SK-N-SH treated with all-trans-retinoic acid at 6 μM for 48 hours (cell line): ENCODE measurements around the gene SPAG5.

Experiments
- ATAC-seq: fragments of 200-7000 bp; cut with Tn5 transposase; 3 replicates; pipeline ENCODE4 v1.9.1; 2020; ENCODE audit warnings: mild to moderate bottlenecking, moderate library complexity
- ARNTL ChIP-seq: fragments of 450-650 bp; formaldehyde crosslinking; IDR thresholded peaks from 2 replicates; pipeline ENCODE4 v1.5.0; 2020; ENCODE audit warnings: low read depth, mild to moderate bottlenecking, moderate library complexity, borderline replicate concordance
- BACH2 ChIP-seq: fragments of 250-450 bp; sonication (Bioruptor Pico); IDR thresholded peaks from 2 replicates; pipeline ENCODE4 v1.9.0; 2021; ENCODE audit warnings: mild to moderate bottlenecking, borderline replicate concordance
- CSDC2 ChIP-seq: fragments of 250-450 bp; sonication (Bioruptor Pico); IDR thresholded peaks from 2 replicates; pipeline ENCODE4 v1.5.0; 2020; ENCODE audit warnings: mild to moderate bottlenecking, moderate library complexity
- GLIS3 ChIP-seq: fragments of 250-450 bp; sonication (Bioruptor Pico); IDR thresholded peaks from 2 replicates; pipeline ENCODE4 v1.5.0; 2020; ENCODE audit warnings: mild to moderate bottlenecking, moderate library complexity
- ISL1 ChIP-seq: fragments of 250-450 bp; sonication (Bioruptor Pico); IDR thresholded peaks from 2 replicates; pipeline ENCODE4 v2.1.2; 2022; ENCODE audit warnings: mild to moderate bottlenecking, moderate library complexity
- PPARA ChIP-seq: fragments of 250-450 bp; sonication (Bioruptor Pico); IDR thresholded peaks from 2 replicates; pipeline ENCODE4 v1.5.0; 2020; ENCODE audit warnings: mild to moderate bottlenecking, borderline replicate concordance
- RARB ChIP-seq: fragments of 250-450 bp; sonication (Bioruptor Pico); IDR thresholded peaks from 2 replicates; pipeline ENCODE4 v1.8.0; 2021; ENCODE audit warnings: mild to moderate bottlenecking, moderate library complexity
- SNAI2 ChIP-seq: fragments of 250-450 bp; sonication (Bioruptor Pico); IDR thresholded peaks from 2 replicates; pipeline ENCODE4 v1.5.0; 2020; ENCODE audit warnings: mild to moderate bottlenecking, moderate library complexity
- TCF4 ChIP-seq: fragments of 250-450 bp; sonication (Bioruptor Pico); IDR thresholded peaks from 2 replicates; pipeline ENCODE4 v1.8.0; 2021; ENCODE audit warnings: mild to moderate bottlenecking, moderate library complexity, borderline replicate concordance
- TOX ChIP-seq: fragments of 250-450 bp; sonication (Bioruptor Pico); IDR thresholded peaks from 2 replicates; pipeline ENCODE4 v1.8.0; 2021; ENCODE audit warnings: mild to moderate bottlenecking, moderate library complexity, borderline replicate concordance
- ZC3H10 ChIP-seq: fragments of 250-450 bp; sonication (Bioruptor Pico); IDR thresholded peaks from 2 replicates; pipeline ENCODE4 v1.5.1; 2021; ENCODE audit warnings: mild to moderate bottlenecking, moderate library complexity
- ZFP3 ChIP-seq: fragments of 250-450 bp; sonication (Bioruptor Pico); IDR thresholded peaks from 2 replicates; pipeline ENCODE4 v1.5.0; 2020; ENCODE audit warnings: mild to moderate bottlenecking, moderate library complexity
- ZFP30 ChIP-seq: fragments of 450-650 bp; formaldehyde crosslinking; IDR thresholded peaks from 2 replicates; pipeline ENCODE4 v1.5.0; 2022; ENCODE audit warnings: mild to moderate bottlenecking, moderate library complexity
- ZNF565 ChIP-seq: fragments of 450-650 bp; formaldehyde crosslinking; conservative IDR thresholded peaks from 2 replicates; pipeline ENCODE4 v1.5.0; 2020; ENCODE audit warnings: low read depth, mild to moderate bottlenecking, moderate library complexity
- ZNF70 ChIP-seq: fragments of 450-650 bp; formaldehyde crosslinking; IDR thresholded peaks from 2 replicates; pipeline ENCODE4 v1.5.0; 2020; ENCODE audit warnings: mild to moderate bottlenecking, moderate library complexity
- ZNF8 ChIP-seq: fragments of 450-650 bp; formaldehyde crosslinking; IDR thresholded peaks from 2 replicates; pipeline ENCODE4 v1.5.0; 2020; ENCODE audit warnings: mild to moderate bottlenecking, moderate library complexity
- TF ChIP-seq, protein P1 (sequence below): fragments of 250-450 bp; sonication (Bioruptor Pico); IDR thresholded peaks from 2 replicates; pipeline ENCODE4 v1.8.0; 2021; ENCODE audit warnings: low read depth, mild to moderate bottlenecking, moderate library complexity, borderline replicate concordance
- TF ChIP-seq, protein P2 (sequence below): fragments of 250-450 bp; sonication (Bioruptor Pico); IDR thresholded peaks from 2 replicates; pipeline ENCODE4 v1.5.0; 2020; ENCODE audit warnings: mild to moderate bottlenecking, moderate library complexity
- TF ChIP-seq, protein P3 (sequence below): fragments of 250-450 bp; sonication (Bioruptor Pico); IDR thresholded peaks from 2 replicates; pipeline ENCODE4 v1.8.0; 2020; ENCODE audit warnings: mild to moderate bottlenecking, moderate library complexity, borderline replicate concordance
- TF ChIP-seq, protein P4 (sequence below): fragments of 250-450 bp; sonication (Bioruptor Pico); IDR thresholded peaks from 2 replicates; pipeline ENCODE4 v1.5.1; 2020; ENCODE audit warnings: low read depth, mild to moderate bottlenecking, moderate library complexity
- TF ChIP-seq, protein P5 (sequence below): fragments of 250-450 bp; sonication (Bioruptor Pico); IDR thresholded peaks from 2 replicates; pipeline ENCODE4 v1.5.1; 2021; ENCODE audit warnings: mild to moderate bottlenecking, moderate library complexity

The SPAG5 gene

DNA sequence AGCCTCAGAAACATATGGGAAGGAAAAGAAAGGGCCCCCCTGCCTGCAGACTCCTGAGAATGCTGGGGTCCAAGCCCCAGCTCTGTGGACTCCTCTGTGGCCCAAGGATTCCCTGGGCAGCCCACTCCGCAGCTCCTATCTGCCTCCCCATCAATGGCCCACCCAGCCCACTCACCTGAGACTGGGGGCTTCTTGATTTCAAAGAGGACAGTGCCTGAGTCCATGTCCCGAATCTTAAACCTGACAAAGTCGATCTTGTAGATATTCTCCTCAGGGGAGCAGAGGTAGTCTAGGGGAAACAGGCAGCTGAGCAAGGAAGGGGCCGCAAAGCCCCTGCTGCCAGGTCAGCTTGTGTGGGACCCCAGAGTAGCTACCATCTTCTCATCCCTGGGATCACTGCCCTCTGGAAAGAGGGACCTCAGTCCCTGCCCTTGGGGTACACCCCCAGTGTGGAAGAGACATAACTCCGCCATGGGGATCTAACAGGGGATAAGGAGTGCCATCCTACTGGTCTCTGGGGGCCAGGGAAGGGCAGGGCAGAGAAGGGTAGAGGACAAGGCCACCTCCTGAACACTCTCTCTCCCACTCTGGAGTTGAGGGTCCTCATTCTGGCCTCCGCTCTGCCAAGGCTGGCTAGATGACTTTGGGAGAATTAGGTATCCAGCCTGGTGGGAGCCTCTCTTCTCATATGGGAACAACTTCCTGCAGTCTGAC, 50.3 kb downstream of the SPAG5 start:
- no peak for ATAC-seq

DNA sequence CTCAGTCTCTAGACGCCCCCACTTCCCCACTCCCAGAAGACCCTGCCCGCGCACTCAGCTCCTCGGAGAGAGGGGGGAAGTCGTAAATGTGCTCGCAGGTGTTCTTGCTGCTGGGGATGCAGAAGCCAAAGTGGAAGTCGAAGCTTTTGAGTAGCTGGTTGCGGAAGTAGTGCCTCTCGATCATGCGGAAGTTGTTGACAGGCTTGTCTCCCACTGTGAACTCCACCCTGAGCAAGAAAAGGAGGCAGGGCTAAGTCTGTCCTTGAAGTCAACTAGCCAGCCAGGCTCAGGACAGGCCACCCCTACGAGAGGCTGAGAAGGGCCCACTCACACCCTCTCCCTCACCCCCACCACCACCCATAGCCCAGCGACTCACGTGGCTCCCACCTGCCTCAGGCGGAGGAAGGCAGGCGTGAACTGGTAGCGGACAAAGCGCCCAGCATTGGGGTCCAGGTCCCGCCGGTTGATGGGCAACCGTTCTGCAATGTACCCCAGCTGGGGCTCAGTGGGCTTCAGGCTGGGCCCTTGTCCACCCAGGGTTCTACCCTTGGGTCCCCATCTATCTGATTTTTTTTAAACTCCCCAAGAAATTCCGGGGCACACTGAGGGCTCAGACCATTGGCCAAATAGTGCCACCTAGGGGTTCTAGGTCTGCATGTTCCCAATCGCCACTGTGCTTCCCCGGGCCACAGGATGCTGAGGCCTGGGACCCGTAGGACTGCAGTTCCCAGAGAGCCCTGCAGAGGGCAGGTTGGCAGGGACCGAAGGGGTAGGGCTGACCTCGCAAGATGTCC, 51.0 kb downstream of the SPAG5 start:
- ATAC-seq = peak; percentile 78
- TF ChIP-seq TOX (no peak), SNAI2 (CRISPR knock-in tag) (no peak), ZNF70 (CRISPR knock-in tag) (no peak), BACH2 (CRISPR knock-in tag) (no peak), PPARA (CRISPR knock-in tag) (no peak), RARB (CRISPR knock-in tag) (no peak), TCF4 (CRISPR knock-in tag) (no peak), ZFP30 (CRISPR knock-in tag) (no peak), GLIS3 (CRISPR knock-in tag) (no peak), CSDC2 (CRISPR knock-in tag) (no peak), ZFP3 (CRISPR knock-in tag) (no peak), ARNTL (CRISPR knock-in tag) (no peak), ZC3H10 (CRISPR knock-in tag) (no peak), ZNF565 (CRISPR knock-in tag) (no peak), ZNF8 (CRISPR knock-in tag) (no peak), ISL1 (CRISPR knock-in tag) (no peak)
- TF ChIP-seq, protein P1, sequence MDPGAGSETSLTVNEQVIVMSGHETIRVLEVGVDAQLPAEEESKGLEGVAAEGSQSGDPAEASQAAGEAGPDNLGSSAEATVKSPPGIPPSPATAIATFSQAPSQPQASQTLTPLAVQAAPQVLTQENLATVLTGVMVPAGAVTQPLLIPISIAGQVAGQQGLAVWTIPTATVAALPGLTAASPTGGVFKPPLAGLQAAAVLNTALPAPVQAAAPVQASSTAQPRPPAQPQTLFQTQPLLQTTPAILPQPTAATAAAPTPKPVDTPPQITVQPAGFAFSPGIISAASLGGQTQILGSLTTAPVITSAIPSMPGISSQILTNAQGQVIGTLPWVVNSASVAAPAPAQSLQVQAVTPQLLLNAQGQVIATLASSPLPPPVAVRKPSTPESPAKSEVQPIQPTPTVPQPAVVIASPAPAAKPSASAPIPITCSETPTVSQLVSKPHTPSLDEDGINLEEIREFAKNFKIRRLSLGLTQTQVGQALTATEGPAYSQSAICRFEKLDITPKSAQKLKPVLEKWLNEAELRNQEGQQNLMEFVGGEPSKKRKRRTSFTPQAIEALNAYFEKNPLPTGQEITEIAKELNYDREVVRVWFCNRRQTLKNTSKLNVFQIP = no peak
- TF ChIP-seq, protein P2, sequence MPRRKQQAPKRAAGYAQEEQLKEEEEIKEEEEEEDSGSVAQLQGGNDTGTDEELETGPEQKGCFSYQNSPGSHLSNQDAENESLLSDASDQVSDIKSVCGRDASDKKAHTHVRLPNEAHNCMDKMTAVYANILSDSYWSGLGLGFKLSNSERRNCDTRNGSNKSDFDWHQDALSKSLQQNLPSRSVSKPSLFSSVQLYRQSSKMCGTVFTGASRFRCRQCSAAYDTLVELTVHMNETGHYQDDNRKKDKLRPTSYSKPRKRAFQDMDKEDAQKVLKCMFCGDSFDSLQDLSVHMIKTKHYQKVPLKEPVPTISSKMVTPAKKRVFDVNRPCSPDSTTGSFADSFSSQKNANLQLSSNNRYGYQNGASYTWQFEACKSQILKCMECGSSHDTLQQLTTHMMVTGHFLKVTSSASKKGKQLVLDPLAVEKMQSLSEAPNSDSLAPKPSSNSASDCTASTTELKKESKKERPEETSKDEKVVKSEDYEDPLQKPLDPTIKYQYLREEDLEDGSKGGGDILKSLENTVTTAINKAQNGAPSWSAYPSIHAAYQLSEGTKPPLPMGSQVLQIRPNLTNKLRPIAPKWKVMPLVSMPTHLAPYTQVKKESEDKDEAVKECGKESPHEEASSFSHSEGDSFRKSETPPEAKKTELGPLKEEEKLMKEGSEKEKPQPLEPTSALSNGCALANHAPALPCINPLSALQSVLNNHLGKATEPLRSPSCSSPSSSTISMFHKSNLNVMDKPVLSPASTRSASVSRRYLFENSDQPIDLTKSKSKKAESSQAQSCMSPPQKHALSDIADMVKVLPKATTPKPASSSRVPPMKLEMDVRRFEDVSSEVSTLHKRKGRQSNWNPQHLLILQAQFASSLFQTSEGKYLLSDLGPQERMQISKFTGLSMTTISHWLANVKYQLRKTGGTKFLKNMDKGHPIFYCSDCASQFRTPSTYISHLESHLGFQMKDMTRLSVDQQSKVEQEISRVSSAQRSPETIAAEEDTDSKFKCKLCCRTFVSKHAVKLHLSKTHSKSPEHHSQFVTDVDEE (CRISPR knock-in tag) = no peak
- TF ChIP-seq, protein P3, sequence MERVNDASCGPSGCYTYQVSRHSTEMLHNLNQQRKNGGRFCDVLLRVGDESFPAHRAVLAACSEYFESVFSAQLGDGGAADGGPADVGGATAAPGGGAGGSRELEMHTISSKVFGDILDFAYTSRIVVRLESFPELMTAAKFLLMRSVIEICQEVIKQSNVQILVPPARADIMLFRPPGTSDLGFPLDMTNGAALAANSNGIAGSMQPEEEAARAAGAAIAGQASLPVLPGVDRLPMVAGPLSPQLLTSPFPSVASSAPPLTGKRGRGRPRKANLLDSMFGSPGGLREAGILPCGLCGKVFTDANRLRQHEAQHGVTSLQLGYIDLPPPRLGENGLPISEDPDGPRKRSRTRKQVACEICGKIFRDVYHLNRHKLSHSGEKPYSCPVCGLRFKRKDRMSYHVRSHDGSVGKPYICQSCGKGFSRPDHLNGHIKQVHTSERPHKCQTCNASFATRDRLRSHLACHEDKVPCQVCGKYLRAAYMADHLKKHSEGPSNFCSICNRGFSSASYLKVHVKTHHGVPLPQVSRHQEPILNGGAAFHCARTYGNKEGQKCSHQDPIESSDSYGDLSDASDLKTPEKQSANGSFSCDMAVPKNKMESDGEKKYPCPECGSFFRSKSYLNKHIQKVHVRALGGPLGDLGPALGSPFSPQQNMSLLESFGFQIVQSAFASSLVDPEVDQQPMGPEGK (CRISPR knock-in tag) = no peak
- TF ChIP-seq, protein P4, sequence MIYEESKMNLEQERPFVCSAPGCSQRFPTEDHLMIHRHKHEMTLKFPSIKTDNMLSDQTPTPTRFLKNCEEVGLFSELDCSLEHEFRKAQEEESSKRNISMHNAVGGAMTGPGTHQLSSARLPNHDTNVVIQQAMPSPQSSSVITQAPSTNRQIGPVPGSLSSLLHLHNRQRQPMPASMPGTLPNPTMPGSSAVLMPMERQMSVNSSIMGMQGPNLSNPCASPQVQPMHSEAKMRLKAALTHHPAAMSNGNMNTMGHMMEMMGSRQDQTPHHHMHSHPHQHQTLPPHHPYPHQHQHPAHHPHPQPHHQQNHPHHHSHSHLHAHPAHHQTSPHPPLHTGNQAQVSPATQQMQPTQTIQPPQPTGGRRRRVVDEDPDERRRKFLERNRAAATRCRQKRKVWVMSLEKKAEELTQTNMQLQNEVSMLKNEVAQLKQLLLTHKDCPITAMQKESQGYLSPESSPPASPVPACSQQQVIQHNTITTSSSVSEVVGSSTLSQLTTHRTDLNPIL = no peak
- TF ChIP-seq, all 23 proteins: peak for 0

More for the DNA sequence above, 50.3 kb downstream of the SPAG5 start:
- TF ChIP-seq ZFP3 (CRISPR knock-in tag) = no peak

DNA sequence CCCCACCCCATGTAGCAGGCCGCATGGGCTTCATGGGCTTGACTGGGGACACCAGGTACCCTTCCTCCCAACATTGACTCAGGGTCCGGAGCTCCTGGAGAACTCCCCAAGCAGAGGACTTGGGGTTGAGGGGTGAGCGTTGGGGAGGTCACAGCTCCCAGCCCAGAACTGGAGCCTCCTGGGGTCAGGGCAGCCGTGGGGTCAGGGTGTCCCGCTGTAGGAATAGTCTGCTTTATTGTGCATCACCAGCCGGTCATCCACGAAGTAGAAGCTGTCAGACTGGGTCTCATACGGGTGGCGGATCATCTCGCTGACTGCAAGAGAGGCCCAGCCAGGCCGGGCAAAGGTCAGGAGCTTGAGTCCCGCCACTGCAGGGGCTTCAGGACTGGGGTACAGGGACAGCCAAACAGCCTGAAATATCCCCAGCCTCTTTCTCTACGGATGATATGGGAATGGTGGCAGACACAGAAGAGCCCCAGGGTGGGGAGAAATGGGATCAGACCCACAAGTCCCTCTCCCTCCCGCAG, 51.7 kb downstream of the SPAG5 start:
- TF ChIP-seq, protein P5, sequence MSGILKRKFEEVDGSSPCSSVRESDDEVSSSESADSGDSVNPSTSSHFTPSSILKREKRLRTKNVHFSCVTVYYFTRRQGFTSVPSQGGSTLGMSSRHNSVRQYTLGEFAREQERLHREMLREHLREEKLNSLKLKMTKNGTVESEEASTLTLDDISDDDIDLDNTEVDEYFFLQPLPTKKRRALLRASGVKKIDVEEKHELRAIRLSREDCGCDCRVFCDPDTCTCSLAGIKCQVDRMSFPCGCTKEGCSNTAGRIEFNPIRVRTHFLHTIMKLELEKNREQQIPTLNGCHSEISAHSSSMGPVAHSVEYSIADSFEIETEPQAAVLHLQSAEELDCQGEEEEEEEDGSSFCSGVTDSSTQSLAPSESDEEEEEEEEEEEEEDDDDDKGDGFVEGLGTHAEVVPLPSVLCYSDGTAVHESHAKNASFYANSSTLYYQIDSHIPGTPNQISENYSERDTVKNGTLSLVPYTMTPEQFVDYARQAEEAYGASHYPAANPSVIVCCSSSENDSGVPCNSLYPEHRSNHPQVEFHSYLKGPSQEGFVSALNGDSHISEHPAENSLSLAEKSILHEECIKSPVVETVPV (CRISPR knock-in tag) = no peak
- TF ChIP-seq ZNF70 (CRISPR knock-in tag) = no peak
- no peak for TF ChIP-seq TOX
- TF ChIP-seq, protein P4 = no peak
- TF ChIP-seq CSDC2 (CRISPR knock-in tag) = no peak
- TF ChIP-seq ISL1 (CRISPR knock-in tag) = no peak
- TF ChIP-seq, protein P3 (CRISPR knock-in tag) = no peak
- no peak for TF ChIP-seq ZNF565 (CRISPR knock-in tag)
- ATAC-seq = no peak
